Right lobe of liver (tissue), 4 donors: Measurements from ENCODE around the gene CS.

Source experiments
- CTCF ChIP-seq, 4 donors: fragments of 200-600 bp in 3 of 4; fragments of 450-650 bp in 1 of 4; IDR thresholded peaks; one replicate each; pipeline versions ENCODE4 v1.5.1 to v1.8.0; 2016 to 2022; ENCODE audit warnings: antibody characterized with exemption in 4 of 4, mild to moderate bottlenecking in 2 of 4
- POLR2A ChIP-seq: fragments of 450-650 bp; IDR thresholded peaks from one replicate; pipeline ENCODE4 v1.6.1; 2017; ENCODE audit warnings: antibody characterized with exemption, mild to moderate bottlenecking
- donor health status: DM: no; HTN: no; CAD: no.
- donor health status: DM: no; HTN: no; CAD: no.
- donor health status: DM: no; HTN: yes; CAD: no.

GRCh38 chr12:56326126-56326525, 26.0 kb upstream of the CS start:
- TF ChIP-seq CTCF (IDR thresholded peaks at IDR 0.05) (no peak), POLR2A (no peak)
